PFSK-1 (cell line): ENCODE measurements around the gene FREM3.

Experiments used
- FOXP2 ChIP-seq: optimal IDR thresholded peaks from 2 replicates; pipeline ENCODE3; 2011; ENCODE audit warnings: borderline replicate concordance, control low read depth, inconsistent platforms; ENCODE audit not compliant: insufficient read depth; ENCODE audit errors: extremely low read length, extremely low read depth
- POLR2AphosphoS5 ChIP-seq: IDR thresholded peaks from 2 replicates; pipeline ENCODE4 v1.6.1; 2012; ENCODE audit warnings: low read depth, mild to moderate bottlenecking, control low read depth, low read length, moderate library complexity
- SIN3A ChIP-seq: IDR thresholded peaks from 2 replicates; pipeline ENCODE4 v1.6.1; 2012; ENCODE audit warnings: mild to moderate bottlenecking, low read length, moderate library complexity, borderline replicate concordance; ENCODE audit not compliant: insufficient read depth
- TAF1 ChIP-seq: IDR thresholded peaks from 2 replicates; pipeline ENCODE4 v1.6.1; 2012; ENCODE audit warnings: low read length, control low read depth, borderline replicate concordance; ENCODE audit not compliant: insufficient read depth
- TF ChIP-seq, protein P1 (sequence below), 2 experiments: IDR thresholded peaks; 2 replicates each; pipeline versions ENCODE4 v1.6.1 to v1.8.0; 2011 to 2012; ENCODE audit warnings: low read depth in 2 of 2, low read length in 2 of 2, control low read depth in 1 of 2, inconsistent platforms in 1 of 2, mild to moderate bottlenecking in 1 of 2, moderate library complexity in 1 of 2; ENCODE audit not compliant: insufficient read depth in 1 of 2

Gene FREM3

DNA sequence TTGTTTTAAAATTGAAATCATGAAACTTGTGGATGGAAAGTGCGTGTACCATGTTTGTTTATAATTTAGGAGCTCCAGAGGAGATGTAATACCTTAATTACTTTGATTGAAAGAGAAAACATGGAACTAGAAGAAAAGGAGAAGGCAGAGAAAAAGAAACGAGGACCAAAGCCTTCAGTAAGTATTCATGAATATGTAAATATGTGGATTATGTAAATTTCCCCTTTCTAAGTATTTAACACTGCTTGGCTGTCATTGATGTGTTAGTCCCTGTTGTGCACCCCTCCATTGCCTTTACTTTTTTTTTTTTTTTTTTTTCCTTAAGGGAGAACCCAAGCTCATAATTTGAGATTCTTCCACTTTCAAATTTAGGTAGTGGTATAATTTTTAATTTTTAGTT lies 150.5 kb downstream of the FREM3 start:
- TF ChIP-seq FOXP2 (no peak), SIN3A (no peak), POLR2AphosphoS5 (no peak), TAF1 (no peak)
- TF ChIP-seq, protein P1, sequence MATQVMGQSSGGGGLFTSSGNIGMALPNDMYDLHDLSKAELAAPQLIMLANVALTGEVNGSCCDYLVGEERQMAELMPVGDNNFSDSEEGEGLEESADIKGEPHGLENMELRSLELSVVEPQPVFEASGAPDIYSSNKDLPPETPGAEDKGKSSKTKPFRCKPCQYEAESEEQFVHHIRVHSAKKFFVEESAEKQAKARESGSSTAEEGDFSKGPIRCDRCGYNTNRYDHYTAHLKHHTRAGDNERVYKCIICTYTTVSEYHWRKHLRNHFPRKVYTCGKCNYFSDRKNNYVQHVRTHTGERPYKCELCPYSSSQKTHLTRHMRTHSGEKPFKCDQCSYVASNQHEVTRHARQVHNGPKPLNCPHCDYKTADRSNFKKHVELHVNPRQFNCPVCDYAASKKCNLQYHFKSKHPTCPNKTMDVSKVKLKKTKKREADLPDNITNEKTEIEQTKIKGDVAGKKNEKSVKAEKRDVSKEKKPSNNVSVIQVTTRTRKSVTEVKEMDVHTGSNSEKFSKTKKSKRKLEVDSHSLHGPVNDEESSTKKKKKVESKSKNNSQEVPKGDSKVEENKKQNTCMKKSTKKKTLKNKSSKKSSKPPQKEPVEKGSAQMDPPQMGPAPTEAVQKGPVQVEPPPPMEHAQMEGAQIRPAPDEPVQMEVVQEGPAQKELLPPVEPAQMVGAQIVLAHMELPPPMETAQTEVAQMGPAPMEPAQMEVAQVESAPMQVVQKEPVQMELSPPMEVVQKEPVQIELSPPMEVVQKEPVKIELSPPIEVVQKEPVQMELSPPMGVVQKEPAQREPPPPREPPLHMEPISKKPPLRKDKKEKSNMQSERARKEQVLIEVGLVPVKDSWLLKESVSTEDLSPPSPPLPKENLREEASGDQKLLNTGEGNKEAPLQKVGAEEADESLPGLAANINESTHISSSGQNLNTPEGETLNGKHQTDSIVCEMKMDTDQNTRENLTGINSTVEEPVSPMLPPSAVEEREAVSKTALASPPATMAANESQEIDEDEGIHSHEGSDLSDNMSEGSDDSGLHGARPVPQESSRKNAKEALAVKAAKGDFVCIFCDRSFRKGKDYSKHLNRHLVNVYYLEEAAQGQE (IDR thresholded peaks at IDR 0.05; ENCODE audit: insufficient read depth in 1 of 2, low read depth in 2 of 2, low read length in 2 of 2), result no peak

DNA sequence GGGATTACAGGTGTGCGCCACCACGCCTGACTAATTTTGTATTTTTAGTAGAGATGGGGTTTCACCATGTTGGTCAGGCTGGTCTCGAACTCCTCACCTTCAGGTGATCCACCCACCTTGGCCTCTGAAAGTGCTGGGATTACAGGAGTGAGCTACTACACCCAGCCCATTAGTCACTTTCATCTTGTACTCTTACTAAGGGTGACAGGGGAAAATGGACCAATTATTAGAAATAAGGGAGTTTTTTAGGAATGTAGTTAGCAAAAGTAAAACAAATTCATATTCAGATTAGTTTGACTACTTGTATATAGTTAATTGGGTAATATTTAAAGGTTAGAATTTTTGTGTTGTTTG lies 160.8 kb downstream of the FREM3 start:
- TF ChIP-seq FOXP2 (no peak), TAF1 (no peak), POLR2AphosphoS5 (no peak), SIN3A (no peak)
- TF ChIP-seq, protein P1 (IDR thresholded peaks at IDR 0.05; ENCODE audit: insufficient read depth in 1 of 2, low read depth in 2 of 2, low read length in 2 of 2), result no peak

GRCh38 chr4:143538979-143539669 lies 161.4 kb downstream of the FREM3 start:
- TF ChIP-seq SIN3A, result no peak
- no peak for TF ChIP-seq TAF1
- TF ChIP-seq, protein P1 (IDR thresholded peaks at IDR 0.05; ENCODE audit: insufficient read depth in 1 of 2, low read depth in 2 of 2, low read length in 2 of 2), result no peak
- no peak for TF ChIP-seq POLR2AphosphoS5
- TF ChIP-seq FOXP2, result no peak

DNA sequence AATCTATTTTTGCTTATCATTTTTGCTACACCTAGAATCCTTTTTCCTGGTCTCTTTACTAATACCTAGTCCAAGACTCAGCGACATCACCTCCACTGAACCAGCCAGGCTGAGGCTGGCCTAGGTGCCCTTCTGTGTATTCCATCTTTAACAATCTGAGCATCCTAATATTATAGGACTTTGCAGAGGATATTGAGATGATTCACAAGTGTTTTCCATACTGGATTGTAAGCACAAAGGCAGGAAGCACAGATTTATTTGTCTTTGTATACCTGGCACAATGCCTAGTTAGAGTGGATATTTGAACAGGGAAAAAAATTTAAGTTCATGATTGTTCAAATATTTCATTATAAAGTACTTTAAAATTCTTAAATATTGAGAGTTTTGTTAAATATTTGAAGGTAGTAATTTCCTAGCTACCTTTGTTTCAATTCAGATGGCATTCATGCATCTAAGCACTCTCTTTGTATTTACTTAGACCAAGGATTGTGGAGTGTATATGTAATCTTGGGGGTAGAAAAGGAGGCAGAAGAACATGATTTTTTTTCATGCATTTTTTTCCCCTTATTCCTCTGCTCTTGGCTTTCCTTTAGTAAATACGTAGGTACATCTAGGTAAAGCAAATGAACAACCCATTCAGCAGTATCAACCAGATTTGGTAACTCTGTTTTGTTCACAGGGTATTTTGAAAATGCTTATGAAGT lies 168.5 kb downstream of the FREM3 start:
- TF ChIP-seq SIN3A (no peak), TAF1 (no peak), FOXP2 (no peak), POLR2AphosphoS5 (no peak)
- TF ChIP-seq, protein P1 (IDR thresholded peaks at IDR 0.05; ENCODE audit: insufficient read depth in 1 of 2, low read depth in 2 of 2, low read length in 2 of 2), result no peak
